Natural killer cell treated with Interleukin-12 subunit alpha and Interleukin-12 subunit beta and Interleukin-15 and Interleukin-18, amount 100 ng/mL, for 72 hours (primary cell): ENCODE results near the gene RAB4B. TPM values are rescaled to one million over a fixed set of nuclear protein-coding genes. Genes with fewer than 3 reads are reported as not detected.

Experiments
- ATAC-seq, 2 donors: fragments of 150-1000 bp; cut with Tn5 transposase in 1 of 2; sonication (Bioruptor Pico), chemical (Tn5 transposase) in 1 of 2; 2 replicates each; pipeline ENCODE4 v1.10.0; 2021
- DNase-seq: peaks from one replicate; pipeline ENCODE4 v3.0.0; 2022; ENCODE audit warnings: low spot score
- H3K27ac Mint-ChIP-seq, 2 donors: 1 replicate in 1 of 2; 2 replicates in 1 of 2; pipeline ENCODE4 v1.8.0; 2022; ENCODE audit warnings: mixed read lengths in 2 of 2, mild to moderate bottlenecking in 1 of 2, moderate library complexity in 1 of 2
- H3K27me3 Mint-ChIP-seq, 2 donors: 1 replicate in 1 of 2; 2 replicates in 1 of 2; pipeline ENCODE4 v1.8.0; 2022; ENCODE audit warnings: mixed read lengths in 2 of 2
- H3K36me3 Mint-ChIP-seq: one replicate; pipeline ENCODE4 v1.8.0; 2022; ENCODE audit warnings: mixed read lengths
- H3K4me1 Mint-ChIP-seq, 2 donors: 1 replicate in 1 of 2; 2 replicates in 1 of 2; pipeline ENCODE4 v1.8.0; 2022; ENCODE audit warnings: low read depth in 2 of 2, mixed read lengths in 2 of 2, mild to moderate bottlenecking in 1 of 2
- H3K4me3 Mint-ChIP-seq: one replicate; pipeline ENCODE4 v1.8.0; 2022; ENCODE audit warnings: mixed read lengths
- H3K9me3 Mint-ChIP-seq: 2 replicates; pipeline ENCODE4 v1.8.0; 2022; ENCODE audit warnings: mixed read lengths
- total RNA-seq, 2 donors: library from RNA; stranded (reverse); gene quantifications; one replicate each; pipeline ENCODE4 v1.2.3, GENCODE V29; 2022

RAB4B gene
- total RNA-seq, 2 donors from 2014 or later: 83.3 to 128 TPM

DNA sequence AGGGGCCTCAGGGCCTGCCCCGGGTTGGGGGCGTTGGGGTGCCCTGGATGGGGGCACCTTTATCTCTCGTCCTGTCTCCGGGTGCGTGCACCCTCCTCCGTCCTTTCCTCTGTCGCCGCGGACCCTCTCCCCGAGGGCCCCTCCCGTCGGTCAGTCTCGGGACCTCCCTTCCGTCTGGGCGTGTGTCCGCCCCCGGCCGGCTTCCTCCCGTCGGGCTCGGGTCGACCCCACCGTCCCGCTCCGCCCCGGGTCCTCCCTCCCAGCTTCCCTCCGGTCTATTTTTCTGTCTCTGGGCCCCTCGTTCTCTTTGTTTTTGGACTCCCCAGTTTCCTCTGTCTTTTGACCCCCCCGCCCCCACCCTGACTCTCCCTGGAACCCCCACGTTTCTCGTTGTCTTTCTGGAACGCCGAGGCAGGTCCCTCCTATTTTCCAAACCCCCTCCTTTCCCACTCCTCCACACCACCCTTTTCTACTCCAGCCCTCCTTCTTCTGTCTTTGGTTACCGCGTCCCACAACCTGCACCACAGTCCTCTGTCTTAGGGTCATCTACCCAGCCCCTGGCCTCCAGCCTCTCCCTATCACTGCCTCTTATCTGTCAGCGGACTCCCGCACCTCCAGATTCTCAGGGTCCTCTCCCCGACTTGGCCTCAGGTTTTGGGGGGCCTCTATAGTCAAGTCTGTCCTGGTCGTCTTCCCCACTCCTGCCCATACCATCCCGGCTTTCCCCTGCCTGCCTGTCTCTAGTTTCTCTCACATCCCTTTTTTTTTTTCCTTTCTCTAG, 21.7 kb downstream of the RAB4B start:
- Mint-ChIP-seq H3K9me3 (no peaks in the 10 kb centered on the region), H3K4me1 (peaks cover 67 to 68% of the 10 kb centered on the region in 2 donors), H3K4me3 (peak overlapping the region; percentile 94), H3K27me3 (no peaks in the 10 kb centered on the region), H3K27ac (peak overlapping the region; percentile 95 to 97), H3K36me3 (peaks cover 16% of the 10 kb centered on the region)
- ATAC-seq: no peak
- DNase-seq: peak; percentile 75

DNA sequence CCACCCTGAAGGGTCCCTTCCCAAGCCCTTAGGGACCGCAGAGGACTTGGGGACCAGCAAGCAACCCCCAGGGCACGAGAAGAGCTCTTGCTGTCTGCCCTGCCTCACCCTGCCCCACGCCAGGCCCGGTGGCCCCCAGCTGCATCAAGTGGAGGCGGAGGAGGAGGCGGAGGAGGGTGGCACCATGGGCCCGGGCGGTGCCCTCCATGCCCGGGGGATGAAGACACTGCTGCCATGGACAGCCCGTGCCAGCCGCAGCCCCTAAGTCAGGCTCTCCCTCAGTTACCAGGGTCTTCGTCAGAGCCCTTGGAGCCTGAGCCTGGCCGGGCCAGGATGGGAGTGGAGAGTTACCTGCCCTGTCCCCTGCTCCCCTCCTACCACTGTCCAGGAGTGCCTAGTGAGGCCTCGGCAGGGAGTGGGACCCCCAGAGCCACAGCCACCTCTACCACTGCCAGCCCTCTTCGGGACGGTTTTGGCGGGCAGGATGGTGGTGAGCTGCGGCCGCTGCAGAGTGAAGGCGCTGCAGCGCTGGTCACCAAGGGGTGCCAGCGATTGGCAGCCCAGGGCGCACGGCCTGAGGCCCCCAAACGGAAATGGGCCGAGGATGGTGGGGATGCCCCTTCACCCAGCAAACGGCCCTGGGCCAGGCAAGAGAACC, 22.4 kb downstream of the RAB4B start:
- Mint-ChIP-seq H3K9me3 (no peaks in the 10 kb centered on the region), H3K27ac (peak overlapping the region; percentile 95 to 97), H3K4me1 (peaks cover 74 to 75% of the 10 kb centered on the region in 2 donors), H3K27me3 (no peaks in the 10 kb centered on the region), H3K4me3 (peak overlapping the region; percentile 94), H3K36me3 (peaks cover 16% of the 10 kb centered on the region)
- ATAC-seq (no peak), DNase-seq (no peak)

GRCh38 chr19:40800997-40801377, 22.9 kb downstream of the RAB4B start:
- H3K36me3 Mint-ChIP-seq: peaks cover 16% of the 10 kb centered on the region
- DNase-seq: no peak
- no peaks in the 10 kb centered on the region for H3K27me3 Mint-ChIP-seq
- H3K4me3 Mint-ChIP-seq: peak overlapping the region; percentile 94
- H3K9me3 Mint-ChIP-seq: no peaks in the 10 kb centered on the region
- ATAC-seq: no peak
- peak overlapping the region; percentile 95 to 97 for H3K27ac Mint-ChIP-seq
- peaks cover 77 to 79% of the 10 kb centered on the region in 2 donors for H3K4me1 Mint-ChIP-seq

GRCh38 chr19:40801426-40802299, 23.6 kb downstream of the RAB4B start:
- no peak for DNase-seq
- ATAC-seq: no peak
- H3K27ac Mint-ChIP-seq: peak overlapping the region; percentile 87 to 97
- H3K36me3 Mint-ChIP-seq: peaks cover 16% of the 10 kb centered on the region
- no peaks in the 10 kb centered on the region for H3K9me3 Mint-ChIP-seq
- H3K4me1 Mint-ChIP-seq: peaks cover 80 to 81% of the 10 kb centered on the region in 2 donors
- H3K4me3 Mint-ChIP-seq: peak overlapping the region; percentile 94
- H3K27me3 Mint-ChIP-seq: no peaks in the 10 kb centered on the region

DNA sequence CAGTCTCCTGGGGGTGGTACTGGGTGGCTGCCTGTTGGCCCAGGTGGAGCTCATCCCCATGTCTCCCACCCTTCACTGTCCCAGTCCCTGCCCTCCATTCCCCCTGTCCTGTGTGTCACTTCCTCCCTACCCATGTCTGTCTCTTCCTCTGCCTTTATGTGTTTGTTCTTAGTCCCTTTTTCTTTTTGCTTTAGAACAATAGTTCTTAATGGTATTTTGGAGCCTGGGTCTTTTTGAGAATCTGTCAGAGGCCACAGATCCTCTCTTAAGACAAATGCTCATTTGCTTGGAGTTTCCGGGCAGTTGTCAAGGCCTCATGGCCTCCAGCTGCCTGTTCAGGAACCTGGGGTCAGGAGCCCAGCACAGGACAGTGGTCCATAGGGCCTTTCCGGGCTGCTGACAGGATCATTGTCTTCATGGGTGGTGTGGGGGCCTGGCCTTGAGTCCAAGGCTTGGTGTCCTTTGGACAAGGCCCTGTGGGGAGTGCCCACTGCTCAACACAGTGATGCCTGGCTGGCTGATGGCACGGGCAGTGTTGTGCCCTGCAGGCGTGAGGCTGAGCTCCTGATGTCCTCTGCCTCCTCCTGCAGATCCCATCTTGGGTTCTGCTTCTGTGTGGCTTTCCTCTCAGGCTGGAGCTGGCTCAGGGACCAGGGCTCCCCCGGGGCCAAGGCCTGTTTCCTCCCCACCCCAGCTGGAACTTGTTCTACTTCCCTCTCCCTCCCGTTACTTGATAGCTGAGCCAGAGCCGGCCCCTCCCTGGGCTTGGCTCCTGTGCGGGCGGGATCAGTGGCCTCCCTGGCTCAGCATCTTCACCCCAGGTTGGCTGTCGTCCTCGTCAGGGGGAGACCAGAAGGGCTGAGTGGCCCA, 24.5 kb downstream of the RAB4B start:
- Mint-ChIP-seq H3K4me1 (peaks cover 77 to 84% of the 10 kb centered on the region in 2 donors), H3K27ac (peak overlapping the region; percentile 87 to 97), H3K27me3 (no peaks in the 10 kb centered on the region), H3K4me3 (peak overlapping the region; percentile 83), H3K9me3 (no peaks in the 10 kb centered on the region), H3K36me3 (peaks cover 16% of the 10 kb centered on the region)
- DNase-seq: no peak
- ATAC-seq: no peak

- H3K36me3 Mint-ChIP-seq: peaks cover 16% of the 10 kb centered on the region
- H3K9me3 Mint-ChIP-seq: no peaks in the 10 kb centered on the region
- ATAC-seq: no peak
- H3K27me3 Mint-ChIP-seq: no peaks in the 10 kb centered on the region
- H3K4me1 Mint-ChIP-seq: peaks cover 78 to 80% of the 10 kb centered on the region in 2 donors
- no peak for DNase-seq
- peak overlapping the region; percentile 87 to 97 for H3K27ac Mint-ChIP-seq
- peak overlapping the region; percentile 83 for H3K4me3 Mint-ChIP-seq
Measured at GRCh38 chr19:40803170-40803856, 25.3 kb downstream of the RAB4B start.

DNA sequence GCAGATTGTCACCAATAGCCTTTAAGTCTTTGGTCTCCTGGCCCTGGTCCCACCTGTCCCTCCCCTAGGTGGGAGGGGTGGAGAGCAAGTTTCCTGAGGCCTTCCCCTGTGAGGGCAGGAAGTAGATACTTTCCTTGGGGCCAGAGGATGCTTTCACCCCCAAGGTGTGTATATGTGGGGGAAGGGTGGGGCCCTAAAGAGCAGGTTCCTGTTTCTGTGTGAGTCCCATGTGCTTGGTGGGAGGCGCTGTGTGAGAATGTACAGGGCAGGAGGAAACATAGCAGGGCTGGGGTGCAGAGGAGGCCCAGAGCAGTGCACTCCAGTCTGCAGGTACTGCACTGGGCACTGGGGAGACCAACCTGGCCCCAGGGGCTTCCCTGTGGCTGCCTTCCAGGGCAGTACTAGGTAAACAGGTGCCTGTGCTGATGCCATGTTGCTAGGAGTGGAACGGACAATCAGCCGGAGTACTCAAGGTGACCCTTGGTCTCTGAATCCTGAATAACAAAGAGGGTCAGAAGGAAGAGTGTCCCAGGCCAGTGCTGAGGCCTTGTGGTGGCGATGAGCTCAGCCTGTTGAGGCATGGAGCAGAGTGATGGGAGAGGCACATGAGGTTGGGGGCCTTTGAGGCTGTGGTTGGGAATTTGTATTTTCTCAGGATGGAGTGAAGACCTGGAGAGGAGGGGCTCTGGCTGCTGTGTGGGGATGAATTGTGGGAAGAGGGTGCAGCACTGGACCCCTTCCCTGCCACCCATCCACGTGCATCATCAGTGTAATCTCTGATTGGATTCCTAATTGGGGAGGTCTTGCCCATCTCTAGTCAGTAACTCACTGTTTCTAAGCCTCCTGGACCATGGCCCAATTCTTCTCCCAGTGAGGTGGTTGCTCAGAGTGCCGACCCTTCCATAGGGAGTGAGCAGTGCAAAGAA, 26.1 kb downstream of the RAB4B start:
- Mint-ChIP-seq H3K4me3 (peak overlapping the region; percentile 83), H3K27ac (peak overlapping the region; percentile 87 to 97), H3K27me3 (no peaks in the 10 kb centered on the region), H3K36me3 (peaks cover 16% of the 10 kb centered on the region), H3K9me3 (no peaks in the 10 kb centered on the region), H3K4me1 (peaks cover 75 to 76% of the 10 kb centered on the region in 2 donors)
- no peak for ATAC-seq
- DNase-seq: no peak

GRCh38 chr19:40804783-40805242, 26.8 kb downstream of the RAB4B start:
- Mint-ChIP-seq H3K9me3 (no peaks in the 10 kb centered on the region), H3K27me3 (no peaks in the 10 kb centered on the region), H3K27ac (peak overlapping the region; percentile 87 to 97), H3K36me3 (peaks cover 14% of the 10 kb centered on the region), H3K4me3 (peak overlapping the region; percentile 83), H3K4me1 (peaks cover 76 to 78% of the 10 kb centered on the region in 2 donors)
- no peak for ATAC-seq
- DNase-seq: no peak

- DNase-seq (no peak), ATAC-seq (no peak)
- Mint-ChIP-seq H3K4me3 (peak overlapping the region; percentile 83), H3K27ac (peak overlapping the region; percentile 87 to 97), H3K36me3 (peaks cover 10% of the 10 kb centered on the region), H3K27me3 (no peaks in the 10 kb centered on the region), H3K4me1 (peaks cover 76 to 77% of the 10 kb centered on the region in 2 donors), H3K9me3 (no peaks in the 10 kb centered on the region)
Measured at GRCh38 chr19:40805258-40805868, 27.3 kb downstream of the RAB4B start.

DNA sequence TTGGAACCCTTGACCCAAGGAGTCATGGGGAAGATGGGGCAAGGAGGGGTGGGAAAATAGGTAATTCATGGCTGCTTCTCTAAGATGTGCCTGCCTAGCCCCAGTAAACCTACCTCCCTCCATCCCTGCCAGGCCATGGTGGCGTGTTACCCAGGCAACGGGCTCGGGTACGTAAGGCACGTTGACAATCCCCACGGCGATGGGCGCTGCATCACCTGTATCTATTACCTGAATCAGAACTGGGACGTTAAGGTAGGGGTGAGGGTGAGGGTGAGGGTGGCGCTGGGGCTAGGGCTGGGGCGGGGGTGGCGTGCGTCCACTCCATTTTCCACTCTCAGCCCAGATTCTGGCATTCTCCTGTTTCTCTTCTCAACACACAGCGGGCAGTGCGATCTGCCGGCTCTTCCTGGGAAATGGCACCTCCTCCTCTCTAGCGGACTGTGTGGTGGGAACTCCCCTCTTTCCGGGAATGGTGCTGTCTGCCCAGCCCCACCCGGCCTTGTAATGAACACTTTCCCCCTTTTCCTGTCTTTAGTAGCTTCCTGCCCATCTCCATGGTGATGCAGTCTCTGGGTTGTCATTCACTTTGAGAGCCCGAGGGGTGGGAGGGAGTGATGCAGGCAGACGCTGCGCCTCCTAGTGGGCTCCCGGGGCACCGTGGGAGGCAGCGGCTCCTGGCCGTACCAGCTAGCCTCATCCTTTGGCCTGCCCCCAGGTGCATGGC, 28.5 kb downstream of the RAB4B start:
- H3K4me3 Mint-ChIP-seq: peak overlapping the region; percentile 73
- peak; percentile 75 to 81 for ATAC-seq
- H3K36me3 Mint-ChIP-seq: peaks cover 9% of the 10 kb centered on the region

More for the DNA sequence above, 28.5 kb downstream of the RAB4B start:
- H3K9me3 Mint-ChIP-seq: no peaks in the 10 kb centered on the region
- H3K4me1 Mint-ChIP-seq: peaks cover 77 to 81% of the 10 kb centered on the region in 2 donors
- peak overlapping the region; percentile 87 to 97 for H3K27ac Mint-ChIP-seq
- no peaks in the 10 kb centered on the region for H3K27me3 Mint-ChIP-seq
- peak; percentile 90 for DNase-seq
